NCI-H82 treated with DMSO at 0.1 percent for 48 hours (cell line): ENCODE measurements around the gene BBC3.

ENCODE experiments used
- DNase-seq: peaks from one replicate; lab custom pipeline; 2025; ENCODE audit not compliant: unreplicated experiment; lab: John Stamatoyannopoulos, UW

BBC3 gene

DNA sequence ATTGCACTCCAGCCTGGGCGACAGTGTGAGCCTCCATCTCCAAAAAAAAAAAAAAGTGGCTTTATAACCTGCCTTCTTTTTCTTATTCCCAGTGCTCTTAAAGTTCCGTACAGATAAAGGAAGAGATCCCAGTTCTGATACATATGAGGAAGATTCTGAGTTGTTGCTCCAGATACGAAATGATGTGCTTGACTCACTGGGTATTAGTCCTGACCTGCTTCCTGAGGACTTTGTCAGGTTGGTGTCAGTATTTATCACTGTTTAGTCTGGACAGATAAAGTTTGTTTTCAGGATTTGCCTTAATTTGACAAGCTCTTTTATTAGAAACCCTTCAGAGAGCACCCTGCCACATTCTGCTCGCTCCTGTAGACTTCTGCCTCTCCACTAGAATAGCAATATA is 33.9 kb downstream of the BBC3 start:
- no peak for DNase-seq

DNA sequence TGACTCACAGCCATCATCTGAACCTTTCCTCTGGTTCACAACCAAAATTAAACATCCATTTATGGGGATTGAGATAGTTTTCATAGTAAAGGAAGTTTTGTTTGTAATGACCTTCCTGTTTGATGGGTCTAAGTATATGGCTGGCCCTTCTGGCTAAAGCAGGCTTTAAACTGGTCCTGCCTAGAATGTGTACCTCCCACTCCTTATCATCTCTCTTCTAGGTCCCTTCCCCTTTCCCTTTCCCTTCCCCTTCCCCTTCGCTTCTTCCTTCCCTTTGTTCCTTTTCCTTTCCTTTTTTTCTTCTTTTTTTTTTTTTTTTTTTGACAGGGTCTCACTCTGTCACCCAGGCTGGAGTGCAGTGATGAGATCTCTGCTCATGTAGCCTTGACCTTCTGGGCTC is 35.6 kb downstream of the BBC3 start:
- DNase-seq = no peak

DNA sequence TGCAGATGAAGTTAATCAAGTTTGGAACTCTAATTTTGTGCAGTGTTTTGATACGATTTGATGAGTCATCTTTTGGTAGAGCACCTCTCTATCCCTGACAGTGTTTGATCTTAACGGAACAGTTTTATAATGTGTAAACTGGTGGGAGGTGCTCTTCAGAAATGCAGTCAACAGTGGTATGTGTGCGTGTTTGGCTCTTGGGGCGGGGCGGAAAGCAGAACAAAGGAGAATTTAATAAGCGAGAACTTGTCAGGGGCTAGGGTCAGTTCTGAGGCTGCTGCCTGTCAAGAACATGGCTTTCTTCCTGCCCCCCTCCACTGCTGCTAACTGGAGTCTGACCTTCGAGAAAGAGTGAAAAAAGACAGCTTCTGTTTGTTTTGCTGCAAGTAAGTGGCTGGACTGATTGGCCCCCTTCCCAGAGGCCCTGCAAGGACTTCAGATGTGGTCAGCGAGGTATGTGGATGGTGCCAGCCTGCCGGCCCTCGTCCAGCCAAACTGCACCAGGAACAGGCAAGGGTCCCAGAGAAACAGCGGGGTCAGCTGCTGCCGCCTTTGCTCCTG is 40.8 kb downstream of the BBC3 start:
- DNase-seq = no peak

DNA sequence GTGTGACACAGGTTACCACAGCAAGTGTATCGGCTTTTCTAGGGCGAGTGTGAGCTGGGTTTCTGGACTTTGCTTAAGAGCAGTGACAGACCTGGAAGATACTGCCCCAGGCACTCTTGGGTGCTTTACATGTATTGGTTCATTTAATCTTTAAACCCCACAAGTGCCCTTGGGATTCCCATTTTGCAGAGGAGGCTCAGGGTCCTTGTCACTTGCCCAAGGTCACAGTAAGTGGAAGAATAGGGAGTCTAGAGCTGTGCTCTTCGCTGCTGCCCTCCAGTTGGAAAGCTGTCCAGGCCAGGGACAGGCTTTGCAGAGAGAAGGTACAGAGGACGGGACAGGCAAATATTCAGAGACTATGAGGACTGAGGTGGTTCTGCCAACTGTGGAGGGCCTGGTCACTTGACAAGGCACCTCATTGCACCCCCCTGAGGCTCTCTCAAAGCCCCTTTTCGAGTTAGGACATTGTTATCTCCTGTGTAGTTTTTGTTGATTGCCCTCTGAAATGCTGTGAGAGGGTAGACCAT is 42.4 kb downstream of the BBC3 start:
- DNase-seq = no peak

DNA sequence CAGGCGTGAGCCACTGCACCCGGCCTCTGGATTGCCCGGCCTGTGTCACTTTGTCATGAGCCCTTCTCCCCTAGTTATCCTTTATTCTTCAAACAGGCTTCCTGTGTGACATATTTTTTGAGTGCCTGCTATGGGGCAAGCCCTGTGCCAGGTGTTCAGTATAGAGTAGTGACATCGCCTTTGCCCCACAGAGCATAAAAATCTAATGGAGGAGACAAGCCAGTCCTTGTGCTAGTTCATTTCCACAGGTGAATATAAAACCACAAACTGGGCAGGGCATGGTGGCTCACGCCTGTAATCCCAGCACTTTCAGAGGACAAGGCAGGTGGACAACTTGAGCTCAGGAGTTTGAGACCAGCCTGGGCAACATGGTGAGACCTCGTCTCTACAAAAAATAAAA is 43.2 kb downstream of the BBC3 start:
- no peak for DNase-seq

DNA sequence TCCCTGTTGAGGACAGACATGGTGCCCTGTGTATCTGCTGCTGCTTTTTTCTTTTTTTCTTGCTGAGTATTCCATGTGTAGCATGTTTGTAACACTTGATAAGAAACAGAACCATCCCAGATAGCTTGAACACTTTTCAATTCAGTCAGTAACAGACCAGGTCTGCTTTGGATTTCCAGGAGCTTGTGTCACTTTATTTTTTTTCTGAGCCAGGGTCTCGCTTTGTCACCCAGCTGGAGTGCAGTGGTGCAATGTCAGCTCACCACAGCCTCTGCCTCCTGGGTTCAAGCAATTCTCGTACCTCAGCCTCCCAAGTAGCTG is 43.7 kb downstream of the BBC3 start:
- no peak for DNase-seq

DNA sequence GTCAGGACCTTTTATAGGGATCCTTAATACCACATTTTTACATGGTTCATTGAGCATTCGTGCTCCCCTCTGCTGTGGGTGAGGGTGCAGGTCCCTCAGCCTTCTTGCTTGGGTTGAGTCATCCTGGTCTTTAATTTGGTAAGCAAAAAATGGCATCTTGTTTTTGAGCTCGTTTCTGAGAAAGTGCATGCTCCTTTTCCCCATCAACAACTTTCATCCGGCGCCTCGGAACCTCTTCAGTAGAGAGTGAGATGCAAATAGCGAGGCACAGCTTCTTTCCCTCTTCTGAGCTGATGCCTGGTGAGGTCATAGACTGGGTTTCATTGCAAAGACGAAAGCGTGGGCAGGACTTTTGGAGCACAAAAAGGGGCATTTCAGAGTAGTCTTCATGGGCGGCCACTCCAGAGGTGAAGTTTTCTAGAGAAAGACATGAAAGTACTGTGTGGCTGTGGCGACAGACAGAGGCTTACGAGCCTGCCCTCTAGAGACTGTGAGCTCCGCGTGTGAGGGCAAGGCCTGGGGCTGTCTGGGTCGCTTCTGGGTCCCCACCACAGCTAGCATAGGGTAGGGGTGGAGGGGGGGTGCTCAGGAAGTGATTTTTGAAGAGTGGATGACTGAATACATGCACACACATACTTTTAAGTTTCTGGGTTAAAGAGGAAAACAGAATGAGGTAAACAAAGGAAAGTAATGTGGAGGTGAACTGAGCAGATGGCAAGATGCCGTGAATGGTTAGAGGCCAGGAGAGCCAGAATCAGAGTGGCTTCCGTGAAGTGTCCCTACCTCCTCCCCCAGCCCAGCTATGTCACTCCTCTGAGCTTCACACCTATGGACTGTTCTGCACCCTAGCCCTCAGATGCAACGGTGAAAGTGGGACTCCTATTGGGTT is 44.3 kb downstream of the BBC3 start:
- no peak for DNase-seq

DNA sequence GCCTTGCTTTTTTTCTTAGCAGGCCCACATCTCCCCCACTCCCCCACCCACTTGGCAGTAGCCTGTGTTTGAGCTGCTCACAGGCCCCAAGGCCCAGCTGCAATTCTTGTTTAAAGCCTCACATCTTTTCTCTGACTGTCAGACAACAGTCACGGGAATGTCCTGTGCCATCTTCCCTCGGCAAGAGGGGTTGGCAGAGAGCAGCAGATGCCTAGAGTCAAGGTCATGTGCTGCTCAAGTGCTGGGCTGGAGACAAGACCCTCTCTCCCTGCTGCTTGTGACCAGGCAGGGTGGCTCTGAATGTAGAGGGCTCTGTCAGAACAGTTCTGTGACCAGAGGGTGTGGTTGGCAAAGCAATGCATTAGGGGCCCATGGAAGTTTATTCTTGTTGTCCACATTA is 47.4 kb downstream of the BBC3 start:
- DNase-seq = no peak

DNA sequence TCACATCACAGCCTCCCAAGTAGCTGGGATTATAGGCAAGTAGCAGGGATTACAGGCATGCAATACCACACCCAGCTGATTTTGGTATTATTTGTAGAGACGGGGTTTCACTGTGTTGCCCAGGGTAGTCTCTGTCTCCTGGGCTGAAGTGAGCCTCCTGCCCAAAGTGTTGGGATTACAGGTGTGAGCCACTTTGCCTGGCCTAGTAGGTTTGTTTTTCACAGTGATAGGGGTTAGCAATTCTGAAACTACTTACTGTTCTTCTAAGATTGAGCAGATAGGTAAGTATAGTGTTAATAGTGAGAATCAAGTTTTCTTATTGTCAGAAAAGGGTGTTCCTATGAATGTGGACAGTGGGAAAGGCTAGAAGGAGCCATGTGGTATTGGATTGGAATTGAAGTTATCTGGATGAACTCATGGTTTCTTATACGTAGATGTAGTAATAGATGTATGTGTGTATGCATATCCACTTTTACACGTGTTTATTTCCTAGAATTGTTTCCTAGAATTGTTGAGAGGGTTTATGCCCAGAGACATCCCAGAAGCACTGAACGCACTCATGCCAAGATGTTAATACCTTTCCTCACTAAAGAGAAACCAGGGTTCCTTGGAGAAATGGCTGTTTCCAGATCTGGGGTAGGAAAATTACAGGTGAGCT is 51.2 kb downstream of the BBC3 start:
- no peak for DNase-seq

DNA sequence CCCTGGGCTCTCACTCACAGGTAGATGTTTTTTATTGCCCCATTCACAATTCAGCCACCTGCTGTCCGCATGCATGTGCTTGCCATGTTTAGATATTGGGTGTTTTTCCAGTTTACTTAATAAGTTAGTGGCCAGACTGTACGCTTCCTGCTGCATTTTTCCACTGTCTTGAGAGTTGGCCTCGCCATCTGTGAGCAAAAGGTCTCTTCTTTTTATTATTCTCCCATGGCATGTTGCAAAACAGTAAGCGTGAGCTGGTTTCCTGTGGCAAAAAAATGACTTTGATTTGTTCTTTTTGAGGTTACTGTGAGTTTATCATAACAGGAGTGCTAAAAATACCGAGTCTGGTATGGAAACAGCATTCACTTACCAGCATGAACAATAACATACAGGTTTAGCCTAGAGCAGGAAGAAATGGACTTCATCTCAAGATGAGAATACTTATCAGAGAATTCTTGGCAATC is 54.3 kb downstream of the BBC3 start:
- DNase-seq = no peak

DNA sequence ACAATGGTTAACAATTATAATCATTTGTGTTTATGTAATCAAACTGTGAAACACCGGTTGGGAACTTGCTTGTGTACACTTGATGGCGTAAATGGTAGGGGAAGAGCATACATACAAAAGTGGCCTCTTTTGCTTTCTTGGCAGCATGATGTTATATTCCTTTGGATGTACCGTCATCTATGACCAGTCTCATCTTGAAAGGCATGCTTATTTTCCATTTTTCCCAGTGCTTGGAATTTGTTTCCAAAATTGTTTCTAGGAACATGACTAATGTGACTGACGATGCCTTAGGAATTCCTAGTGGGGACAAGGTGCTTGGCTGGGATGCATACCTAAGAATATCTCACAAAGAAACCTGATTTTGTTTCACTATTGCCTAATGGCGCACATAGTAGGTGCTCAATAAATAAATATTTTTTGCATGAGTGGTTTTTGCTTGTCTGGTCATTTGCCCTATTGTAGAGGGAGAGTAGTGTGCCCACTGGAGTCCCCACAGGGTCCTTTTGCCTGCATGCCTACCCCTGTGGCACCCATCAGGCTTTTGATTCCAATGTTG is 54.9 kb downstream of the BBC3 start:
- DNase-seq = no peak

DNA sequence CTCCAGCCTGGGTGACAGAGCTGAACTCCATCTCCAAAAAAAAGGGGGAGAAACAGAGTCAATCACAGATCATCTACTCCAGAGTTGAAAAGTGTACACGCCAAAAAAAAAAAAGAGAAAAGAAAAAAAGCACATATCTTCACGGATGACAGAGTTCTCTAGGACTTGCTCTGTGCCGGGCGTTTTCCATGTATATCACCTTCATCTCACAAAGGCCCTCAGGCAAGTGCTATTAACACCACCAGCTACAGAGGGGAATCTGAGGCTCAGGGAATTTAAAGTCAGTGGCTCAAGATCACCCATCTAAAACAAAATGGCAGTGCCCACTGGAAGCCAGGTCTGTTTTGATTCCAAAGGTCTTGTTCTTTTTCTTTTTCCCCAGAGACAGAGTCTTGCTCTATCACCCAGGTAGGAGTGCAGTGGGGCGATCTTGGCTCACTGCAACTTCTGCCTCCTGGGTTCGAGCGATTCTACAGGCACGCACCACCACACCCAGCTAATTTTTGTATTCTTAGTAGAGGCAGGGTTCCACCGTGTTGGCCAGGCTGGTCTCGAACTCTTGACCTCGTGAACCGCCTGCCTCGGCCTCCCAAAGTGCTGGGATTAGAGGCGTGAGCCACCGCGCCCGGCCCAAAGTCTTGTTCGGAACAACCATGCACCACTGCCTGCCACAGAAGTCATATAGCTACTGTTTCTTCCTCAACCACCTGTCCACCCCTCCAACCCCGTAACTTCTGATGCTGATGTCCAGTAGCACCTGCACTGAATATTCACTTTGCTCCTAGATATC is 58.1 kb downstream of the BBC3 start:
- DNase-seq = no peak
